ENCODE results near the gene CAMK1G. TPM values are rescaled to one million over a fixed set of nuclear protein-coding genes. Genes with fewer than 3 reads are reported as not detected.

The CAMK1G gene
- total RNA-seq, 5 donors from 2014 or later (not counting 1 experiment from before 2014, with no cell fraction given), result not detected

GRCh38 chr1:209570743-209571142 is 12.8 kb upstream of the CAMK1G start:
- peaks cover 10 to 20% (median 10%) of the 10 kb centered on the region in 3 donors for H3K4me1 Mint-ChIP-seq
- Histone ChIP-seq H3K4me1 (ENCODE audit: control insufficient read depth in 1 of 2, extremely low read depth in 1 of 2, insufficient read depth in 2 of 2, low read length in 2 of 2) (peaks cover 2 to 5% of the 10 kb centered on the region in 2 experiments), H3K27me3 (replicated peaks in 1 of 2; ENCODE audit: control insufficient read depth in 2 of 2, extremely low read depth in 1 of 2, insufficient read depth in 2 of 2, low read length in 1 of 2) (peaks cover 0 to 11% of the 10 kb centered on the region in 2 experiments), H3K9me3 (no peaks in the 10 kb centered on the region), H3K36me3 (ENCODE audit: control insufficient read depth in 2 of 2, extremely low read depth in 1 of 2, insufficient read depth in 1 of 2, low read length in 1 of 2) (no peaks in the 10 kb centered on the region), H3K27ac (ENCODE audit: low read length) (no peak overlapping the region), H3K4me3 (ENCODE audit: control insufficient read depth in 1 of 2, extremely low read depth in 1 of 2, low read length in 1 of 2) (no peak overlapping the region)
- no peak for DNase-seq
- no peaks in the 10 kb centered on the region for H3K9me3 Mint-ChIP-seq
- peaks cover 23 to 24% of the 10 kb centered on the region in 2 donors for H3K27me3 Mint-ChIP-seq
- CTCF ChIA-PET, result interaction anchor here in 1 of 2 donors (0.8 to 1.6 kb wide), 2 partner anchors 9 to 248 kb away, joined by 3 to 6 read pairs; no protein-coding TSS in a partner anchor
- H3K36me3 Mint-ChIP-seq, result no peaks in the 10 kb centered on the region
- POLR2A ChIA-PET, result no interaction called here
- no peak overlapping the region for H3K4me3 Mint-ChIP-seq
- H3K27ac Mint-ChIP-seq, result no peak overlapping the region
- no peak for ATAC-seq (replicated peaks in 1 of 4)
- no CpG with 5 or more reads among the region's 3 CpGs for WGBS (ENCODE audit: insufficient coverage)

- POLR2A ChIA-PET, result interaction anchor here in 1 of 2 donors (0.6 kb wide), 1 partner anchor 79 kb away, joined by 3 read pairs; no protein-coding TSS in a partner anchor
- Mint-ChIP-seq H3K4me3 (no peak overlapping the region), H3K4me1 (no peaks in the 10 kb centered on the region), H3K27ac (no peak overlapping the region), H3K9me3 (no peaks in the 10 kb centered on the region), H3K27me3 (peaks cover 7 to 11% of the 10 kb centered on the region in 2 donors), H3K36me3 (no peaks in the 10 kb centered on the region)
- Histone ChIP-seq H3K27me3 (replicated peaks in 1 of 2; ENCODE audit: control insufficient read depth in 2 of 2, extremely low read depth in 1 of 2, insufficient read depth in 2 of 2, low read length in 1 of 2) (peaks cover 5 to 10% of the 10 kb centered on the region in 2 experiments), H3K4me3 (ENCODE audit: control insufficient read depth in 1 of 2, extremely low read depth in 1 of 2, low read length in 1 of 2) (no peak overlapping the region), H3K4me1 (ENCODE audit: control insufficient read depth in 1 of 2, extremely low read depth in 1 of 2, insufficient read depth in 2 of 2, low read length in 2 of 2) (no peaks in the 10 kb centered on the region), H3K27ac (ENCODE audit: low read length) (no peak overlapping the region), H3K9me3 (no peaks in the 10 kb centered on the region), H3K36me3 (ENCODE audit: control insufficient read depth in 2 of 2, extremely low read depth in 1 of 2, insufficient read depth in 1 of 2, low read length in 1 of 2) (no peaks in the 10 kb centered on the region)
- DNase-seq (peak; percentile 7 to 73 (median 43)), ATAC-seq (replicated peaks in 1 of 4) (peak; percentile 57 to 80 (median 78))
- CTCF ChIA-PET, result interaction anchor here (0.5 to 2.3 kb wide), 9 partner anchors 8 to 587 kb away, joined by 3 to 10 read pairs (median 4); no protein-coding TSS in a partner anchor
- 17% methylated on average over 3 of the region's 12 CpGs for WGBS (ENCODE audit: insufficient coverage)
Measured at GRCh38 chr1:209576392-209577197, 6.9 kb upstream of the CAMK1G start.

- ATAC-seq (replicated peaks in 1 of 4) (no peak), DNase-seq (no peak)
- no CpG with 5 or more reads among the region's 3 CpGs for WGBS (ENCODE audit: insufficient coverage)
- Mint-ChIP-seq H3K4me3 (no peak overlapping the region), H3K9me3 (no peaks in the 10 kb centered on the region), H3K4me1 (no peaks in the 10 kb centered on the region), H3K27ac (no peak overlapping the region), H3K36me3 (no peaks in the 10 kb centered on the region), H3K27me3 (peaks cover 5 to 9% of the 10 kb centered on the region in 2 donors)
- no peaks in the 10 kb centered on the region for H3K9me3 ChIP-seq
- peaks cover 6 to 10% of the 10 kb centered on the region in 2 experiments for H3K27me3 ChIP-seq (replicated peaks in 1 of 2; ENCODE audit: control insufficient read depth in 2 of 2, extremely low read depth in 1 of 2, insufficient read depth in 2 of 2, low read length in 1 of 2)
- no peaks in the 10 kb centered on the region for H3K36me3 ChIP-seq (ENCODE audit: control insufficient read depth in 2 of 2, extremely low read depth in 1 of 2, insufficient read depth in 1 of 2, low read length in 1 of 2)
- no peaks in the 10 kb centered on the region for H3K4me1 ChIP-seq (ENCODE audit: control insufficient read depth in 1 of 2, extremely low read depth in 1 of 2, insufficient read depth in 2 of 2, low read length in 2 of 2)
- no peak overlapping the region for H3K4me3 ChIP-seq (ENCODE audit: control insufficient read depth in 1 of 2, extremely low read depth in 1 of 2, low read length in 1 of 2)
- ChIA-PET CTCF (interaction anchor here (1.1 to 2.3 kb wide), 7 partner anchors 9 to 192 kb away, joined by 3 to 10 read pairs (median 5); no protein-coding TSS in a partner anchor), POLR2A (no interaction called here)
- no peak overlapping the region for H3K27ac ChIP-seq (ENCODE audit: low read length)
Measured at GRCh38 chr1:209577346-209577745, 6.2 kb upstream of the CAMK1G start.

GRCh38 chr1:209580577-209580976 is 2.9 kb upstream of the CAMK1G start:
- H3K27ac ChIP-seq (ENCODE audit: low read length), result no peak overlapping the region
- peaks cover 0 to 5% of the 10 kb centered on the region in 2 donors for H3K27me3 Mint-ChIP-seq
- WGBS (ENCODE audit: insufficient coverage), result 100% methylated on average over 1 of the region's 2 CpGs
- H3K4me1 ChIP-seq (ENCODE audit: control insufficient read depth in 1 of 2, extremely low read depth in 1 of 2, insufficient read depth in 2 of 2, low read length in 2 of 2), result no peaks in the 10 kb centered on the region
- H3K9me3 Mint-ChIP-seq, result no peaks in the 10 kb centered on the region
- no peak overlapping the region for H3K4me3 Mint-ChIP-seq
- no peaks in the 10 kb centered on the region for H3K4me1 Mint-ChIP-seq
- POLR2A ChIA-PET, result no interaction called here
- H3K27ac Mint-ChIP-seq, result no peak overlapping the region
- DNase-seq, result no peak
- no peaks in the 10 kb centered on the region for H3K9me3 ChIP-seq
- H3K36me3 Mint-ChIP-seq, result no peaks in the 10 kb centered on the region
- CTCF ChIA-PET, result no interaction called here
- H3K4me3 ChIP-seq (ENCODE audit: control insufficient read depth in 1 of 2, extremely low read depth in 1 of 2, low read length in 1 of 2), result no peak overlapping the region
- H3K27me3 ChIP-seq (replicated peaks in 1 of 2; ENCODE audit: control insufficient read depth in 2 of 2, extremely low read depth in 1 of 2, insufficient read depth in 2 of 2, low read length in 1 of 2), result peaks cover 11 to 33% of the 10 kb centered on the region in 2 experiments
- no peaks in the 10 kb centered on the region for H3K36me3 ChIP-seq (ENCODE audit: control insufficient read depth in 2 of 2, extremely low read depth in 1 of 2, insufficient read depth in 1 of 2, low read length in 1 of 2)
- ATAC-seq (replicated peaks in 1 of 4), result no peak

- Mint-ChIP-seq H3K36me3 (no peaks in the 10 kb centered on the region), H3K4me3 (no peak overlapping the region), H3K9me3 (no peaks in the 10 kb centered on the region), H3K27me3 (peaks cover 9 to 14% of the 10 kb centered on the region in 2 donors), H3K4me1 (no peaks in the 10 kb centered on the region), H3K27ac (no peak overlapping the region)
- POLR2A ChIA-PET, result no interaction called here
- WGBS (ENCODE audit: insufficient coverage), result 66% methylated on average over 8 of the region's 13 CpGs
- no peak overlapping the region for H3K27ac ChIP-seq (ENCODE audit: low read length)
- CTCF ChIA-PET, result interaction anchor here (0.6 to 2.9 kb wide), 3 partner anchors 15 to 169 kb away, joined by 3 to 10 read pairs (median 3); no protein-coding TSS in a partner anchor
- DNase-seq, result no peak
- no peaks in the 10 kb centered on the region for H3K4me1 ChIP-seq (ENCODE audit: control insufficient read depth in 1 of 2, extremely low read depth in 1 of 2, insufficient read depth in 2 of 2, low read length in 2 of 2)
- peaks cover 12 to 40% of the 10 kb centered on the region in 2 experiments for H3K27me3 ChIP-seq (replicated peaks in 1 of 2; ENCODE audit: control insufficient read depth in 2 of 2, extremely low read depth in 1 of 2, insufficient read depth in 2 of 2, low read length in 1 of 2)
- no peak for ATAC-seq (replicated peaks in 1 of 4)
- no peak overlapping the region for H3K4me3 ChIP-seq (ENCODE audit: control insufficient read depth in 1 of 2, extremely low read depth in 1 of 2, low read length in 1 of 2)
- no peaks in the 10 kb centered on the region for H3K9me3 ChIP-seq
- H3K36me3 ChIP-seq (ENCODE audit: control insufficient read depth in 2 of 2, extremely low read depth in 1 of 2, insufficient read depth in 1 of 2, low read length in 1 of 2), result no peaks in the 10 kb centered on the region
Measured at GRCh38 chr1:209584231-209584672, 738 bp downstream of the CAMK1G start.

- Histone ChIP-seq H3K4me3 (ENCODE audit: control insufficient read depth in 1 of 2, extremely low read depth in 1 of 2, low read length in 1 of 2) (no peak overlapping the region), H3K4me1 (ENCODE audit: control insufficient read depth in 1 of 2, extremely low read depth in 1 of 2, insufficient read depth in 2 of 2, low read length in 2 of 2) (no peaks in the 10 kb centered on the region), H3K9me3 (no peaks in the 10 kb centered on the region), H3K27ac (ENCODE audit: low read length) (no peak overlapping the region), H3K27me3 (replicated peaks in 1 of 2; ENCODE audit: control insufficient read depth in 2 of 2, extremely low read depth in 1 of 2, insufficient read depth in 2 of 2, low read length in 1 of 2) (peaks cover 11 to 38% of the 10 kb centered on the region in 2 experiments), H3K36me3 (ENCODE audit: control insufficient read depth in 2 of 2, extremely low read depth in 1 of 2, insufficient read depth in 1 of 2, low read length in 1 of 2) (no peaks in the 10 kb centered on the region)
- POLR2A ChIA-PET, result no interaction called here
- no peaks in the 10 kb centered on the region for H3K9me3 Mint-ChIP-seq
- H3K4me1 Mint-ChIP-seq, result no peaks in the 10 kb centered on the region
- DNase-seq, result no peak
- H3K36me3 Mint-ChIP-seq, result no peaks in the 10 kb centered on the region
- peaks cover 14 to 17% of the 10 kb centered on the region in 2 donors for H3K27me3 Mint-ChIP-seq
- CTCF ChIA-PET, result interaction anchor here (0.6 to 1.5 kb wide), 3 partner anchors 10 to 16 kb away, joined by 4 to 7 read pairs (median 5); no protein-coding TSS in a partner anchor
- no peak overlapping the region for H3K27ac Mint-ChIP-seq
- 44% methylated on average over 2 of the region's 5 CpGs for WGBS (ENCODE audit: insufficient coverage)
- no peak overlapping the region for H3K4me3 Mint-ChIP-seq
- no peak for ATAC-seq (replicated peaks in 1 of 4)
Measured at GRCh38 chr1:209585197-209585596, 1.7 kb downstream of the CAMK1G start.

Data from T-cell (primary cell).